ENCODE measurements around the gene CDKN1A. TPM values are rescaled to one million over a fixed set of nuclear protein-coding genes. Genes with fewer than 3 reads are reported as not detected.
"Not testable (repeated sequence)": the region's sequence is repeated elsewhere in the genome, so short reads cannot be mapped to it uniquely, and the experiment has no call there.

The CDKN1A gene
- total and polyA plus RNA-seq, 9 donors: 61.8 to 163 (median 145) TPM

- Histone ChIP-seq H3K36me3 (ENCODE audit: control insufficient read depth, insufficient read depth, low read length) (no peaks in the 10 kb centered on the region), H3K4me3 (ENCODE audit: low read length) (no peak overlapping the region), H3K9me3 (replicated peaks; ENCODE audit: control insufficient read depth, low read depth, low read length) (no peaks in the 10 kb centered on the region), H3K27me3 (ENCODE audit: control insufficient read depth, insufficient read depth, low read length) (peaks cover 2% of the 10 kb centered on the region), H3K4me1 (ENCODE audit: control insufficient read depth, insufficient read depth, low read length) (no peaks in the 10 kb centered on the region), H3K27ac (ENCODE audit: low read length) (no peak overlapping the region)
- 80% methylated on average over 1 of the region's 5 CpGs for WGBS (ENCODE audit: insufficient coverage)
- no peak for DNase-seq
These were observed 24.6 kb downstream of the CDKN1A start for GRCh38 chr6:36703081-36703606.

GRCh38 chr6:36703982-36704381 is 25.5 kb downstream of the CDKN1A start:
- H3K27ac ChIP-seq (ENCODE audit: low read length): no peak overlapping the region
- H3K27me3 ChIP-seq (ENCODE audit: control insufficient read depth, insufficient read depth, low read length): no peaks in the 10 kb centered on the region
- DNase-seq: no peak
- no peaks in the 10 kb centered on the region for H3K36me3 ChIP-seq (ENCODE audit: control insufficient read depth, insufficient read depth, low read length)
- no peaks in the 10 kb centered on the region for H3K4me1 ChIP-seq (ENCODE audit: control insufficient read depth, insufficient read depth, low read length)
- WGBS (ENCODE audit: insufficient coverage): 92% methylated on average over 13 of the region's 18 CpGs
- H3K4me3 ChIP-seq (ENCODE audit: low read length): no peak overlapping the region
- no peaks in the 10 kb centered on the region for H3K9me3 ChIP-seq (replicated peaks; ENCODE audit: control insufficient read depth, low read depth, low read length)

GRCh38 chr6:36704961-36705577 is 26.6 kb downstream of the CDKN1A start:
- H3K9me3 ChIP-seq (replicated peaks; ENCODE audit: control insufficient read depth, low read depth, low read length); H3K36me3 ChIP-seq (ENCODE audit: control insufficient read depth, insufficient read depth, low read length); H3K27ac ChIP-seq (ENCODE audit: low read length); H3K4me1 ChIP-seq (ENCODE audit: control insufficient read depth, insufficient read depth, low read length); DNase-seq; H3K4me3 ChIP-seq (ENCODE audit: low read length); H3K27me3 ChIP-seq (ENCODE audit: control insufficient read depth, insufficient read depth, low read length): not testable (repeated sequence)
- 6% methylated on average over 2 of the region's 7 CpGs for WGBS (ENCODE audit: insufficient coverage)

GRCh38 chr6:36706339-36706738 is 27.8 kb downstream of the CDKN1A start:
- Histone ChIP-seq H3K9me3 (replicated peaks; ENCODE audit: control insufficient read depth, low read depth, low read length) (no peaks in the 10 kb centered on the region), H3K4me1 (ENCODE audit: control insufficient read depth, insufficient read depth, low read length) (no peaks in the 10 kb centered on the region), H3K4me3 (ENCODE audit: low read length) (no peak overlapping the region), H3K36me3 (ENCODE audit: control insufficient read depth, insufficient read depth, low read length) (no peaks in the 10 kb centered on the region), H3K27ac (ENCODE audit: low read length) (no peak overlapping the region), H3K27me3 (ENCODE audit: control insufficient read depth, insufficient read depth, low read length) (no peaks in the 10 kb centered on the region)
- WGBS (ENCODE audit: insufficient coverage): no CpG with 5 or more reads among the region's 1 CpG
- DNase-seq: no peak

- DNase-seq: no peak
- Histone ChIP-seq H3K9me3 (replicated peaks; ENCODE audit: control insufficient read depth, low read depth, low read length) (no peaks in the 10 kb centered on the region), H3K27ac (ENCODE audit: low read length) (no peak overlapping the region), H3K4me1 (ENCODE audit: control insufficient read depth, insufficient read depth, low read length) (peaks cover 12% of the 10 kb centered on the region), H3K4me3 (ENCODE audit: low read length) (no peak overlapping the region), H3K27me3 (ENCODE audit: control insufficient read depth, insufficient read depth, low read length) (peaks cover 2% of the 10 kb centered on the region), H3K36me3 (ENCODE audit: control insufficient read depth, insufficient read depth, low read length) (no peaks in the 10 kb centered on the region)
- 80% methylated on average over 2 of the region's 4 CpGs for WGBS (ENCODE audit: insufficient coverage)
These were observed 34.3 kb downstream of the CDKN1A start for GRCh38 chr6:36712816-36713215.

- H3K36me3 ChIP-seq (ENCODE audit: control insufficient read depth, insufficient read depth, low read length): no peaks in the 10 kb centered on the region
- DNase-seq: no peak
- H3K9me3 ChIP-seq (replicated peaks; ENCODE audit: control insufficient read depth, low read depth, low read length): no peaks in the 10 kb centered on the region
- H3K27ac ChIP-seq (ENCODE audit: low read length): no peak overlapping the region
- peaks cover 2% of the 10 kb centered on the region for H3K27me3 ChIP-seq (ENCODE audit: control insufficient read depth, insufficient read depth, low read length)
- WGBS (ENCODE audit: insufficient coverage): 92% methylated on average over 4 of the region's 8 CpGs
- H3K4me1 ChIP-seq (ENCODE audit: control insufficient read depth, insufficient read depth, low read length): peaks cover 14% of the 10 kb centered on the region
- H3K4me3 ChIP-seq (ENCODE audit: low read length): no peak overlapping the region
These were observed 35.3 kb downstream of the CDKN1A start for GRCh38 chr6:36713846-36714245.

GRCh38 chr6:36714511-36714910 is 36.0 kb downstream of the CDKN1A start:
- Histone ChIP-seq H3K4me1 (ENCODE audit: control insufficient read depth, insufficient read depth, low read length) (peaks cover 14% of the 10 kb centered on the region), H3K27ac (ENCODE audit: low read length) (no peak overlapping the region), H3K36me3 (ENCODE audit: control insufficient read depth, insufficient read depth, low read length) (no peaks in the 10 kb centered on the region), H3K4me3 (ENCODE audit: low read length) (no peak overlapping the region), H3K27me3 (ENCODE audit: control insufficient read depth, insufficient read depth, low read length) (peaks cover 2% of the 10 kb centered on the region), H3K9me3 (replicated peaks; ENCODE audit: control insufficient read depth, low read depth, low read length) (no peaks in the 10 kb centered on the region)
- WGBS (ENCODE audit: insufficient coverage): 75% methylated on average over 10 of the region's 10 CpGs
- DNase-seq: no peak

GRCh38 chr6:36715469-36715868 is 37.0 kb downstream of the CDKN1A start:
- Histone ChIP-seq H3K36me3 (ENCODE audit: control insufficient read depth, insufficient read depth, low read length) (no peaks in the 10 kb centered on the region), H3K9me3 (replicated peaks; ENCODE audit: control insufficient read depth, low read depth, low read length) (no peaks in the 10 kb centered on the region), H3K27ac (ENCODE audit: low read length) (no peak overlapping the region), H3K4me1 (ENCODE audit: control insufficient read depth, insufficient read depth, low read length) (peaks cover 14% of the 10 kb centered on the region), H3K4me3 (ENCODE audit: low read length) (no peak overlapping the region), H3K27me3 (ENCODE audit: control insufficient read depth, insufficient read depth, low read length) (peaks cover 2% of the 10 kb centered on the region)
- 58% methylated on average over 6 of the region's 7 CpGs for WGBS (ENCODE audit: insufficient coverage)
- no peak for DNase-seq

- H3K9me3 ChIP-seq (replicated peaks; ENCODE audit: control insufficient read depth, low read depth, low read length): no peaks in the 10 kb centered on the region
- no peaks in the 10 kb centered on the region for H3K36me3 ChIP-seq (ENCODE audit: control insufficient read depth, insufficient read depth, low read length)
- peaks cover 2% of the 10 kb centered on the region for H3K27me3 ChIP-seq (ENCODE audit: control insufficient read depth, insufficient read depth, low read length)
- H3K27ac ChIP-seq (ENCODE audit: low read length): no peak overlapping the region
- DNase-seq: no peak
- H3K4me3 ChIP-seq (ENCODE audit: low read length): no peak overlapping the region
- WGBS (ENCODE audit: insufficient coverage): 40% methylated on average over 1 of the region's 8 CpGs
- H3K4me1 ChIP-seq (ENCODE audit: control insufficient read depth, insufficient read depth, low read length): peaks cover 14% of the 10 kb centered on the region
These were observed 38.1 kb downstream of the CDKN1A start for GRCh38 chr6:36716476-36717093.

GRCh38 chr6:36717231-36717825 is 38.8 kb downstream of the CDKN1A start:
- Histone ChIP-seq H3K27me3 (ENCODE audit: control insufficient read depth, insufficient read depth, low read length) (peaks cover 2% of the 10 kb centered on the region), H3K9me3 (replicated peaks; ENCODE audit: control insufficient read depth, low read depth, low read length) (no peaks in the 10 kb centered on the region), H3K36me3 (ENCODE audit: control insufficient read depth, insufficient read depth, low read length) (no peaks in the 10 kb centered on the region), H3K4me1 (ENCODE audit: control insufficient read depth, insufficient read depth, low read length) (peaks cover 14% of the 10 kb centered on the region), H3K27ac (ENCODE audit: low read length) (no peak overlapping the region), H3K4me3 (ENCODE audit: low read length) (no peak overlapping the region)
- WGBS (ENCODE audit: insufficient coverage): 41% methylated on average over 12 of the region's 13 CpGs
- no peak for DNase-seq

Measured in muscle of leg (tissue), 11 donors.